ENCODE data around the gene FAM151B.

- TF ChIP-seq CTCF (conservative IDR thresholded peaks at IDR 0.05; ENCODE audit: low read length) (no peak), EZH2phosphoT487 (IDR thresholded peaks at IDR 0.05; ENCODE audit: borderline replicate concordance) (no peak)
These were observed 67.2 kb downstream of the FAM151B start for GRCh38 chr5:80555099-80555498.
